Osteoblast (primary cell): Measurements from ENCODE around the gene DNAJC2. TPM values are rescaled to one million over a fixed set of nuclear protein-coding genes. Genes with fewer than 3 reads are reported as not detected.
"Not testable (repeated sequence)": the region's sequence is repeated elsewhere in the genome, so short reads cannot be mapped to it uniquely, and the experiment has no call there.

Source experiments
- DNase-seq: peaks from one replicate; pipeline ENCODE4 v3.0.0; 2011; ENCODE audit warnings: low spot score, mixed read lengths; ENCODE audit not compliant: insufficient read length; ENCODE audit errors: missing footprints
- H2AFZ ChIP-seq: 2 replicates; pipeline ENCODE4 v1.6.0; 2011; ENCODE audit warnings: mild to moderate bottlenecking, low read length
- H3K27ac ChIP-seq: 2 replicates; pipeline ENCODE4 v1.5.1; 2011; ENCODE audit warnings: mild to moderate bottlenecking, low read depth, low read length, moderate library complexity
- H3K27me3 ChIP-seq: 2 replicates; pipeline ENCODE4 v1.6.0; 2012; ENCODE audit warnings: mild to moderate bottlenecking, control low read depth, inconsistent platforms, low read length, moderate library complexity; ENCODE audit not compliant: insufficient read depth
- H3K36me3 ChIP-seq: 2 replicates; pipeline ENCODE4 v1.5.1; 2011; ENCODE audit warnings: mild to moderate bottlenecking, low read length, control low read depth, moderate library complexity; ENCODE audit not compliant: insufficient read depth
- H3K4me1 ChIP-seq: 2 replicates; pipeline ENCODE4 v1.5.1; 2011; ENCODE audit warnings: mild to moderate bottlenecking, low read length, control low read depth, moderate library complexity; ENCODE audit not compliant: insufficient read depth
- H3K4me2 ChIP-seq: 2 replicates; pipeline ENCODE4 v1.6.0; 2011; ENCODE audit warnings: mild to moderate bottlenecking, low read length; ENCODE audit not compliant: insufficient read depth
- H3K4me3 ChIP-seq: fragments of 200-600 bp; sonication (generic); 3 replicates; pipeline ENCODE4 v1.5.1; 2012; ENCODE audit warnings: mild to moderate bottlenecking, low read length, inconsistent platforms; ENCODE audit not compliant: insufficient read depth
- H3K79me2 ChIP-seq: 2 replicates; pipeline ENCODE4 v1.6.0; 2012; ENCODE audit warnings: mild to moderate bottlenecking, low read length, control low read depth, inconsistent platforms; ENCODE audit not compliant: insufficient read depth
- H3K9me3 ChIP-seq: 2 replicates; pipeline ENCODE4 v1.5.1; 2011; ENCODE audit warnings: low read depth, low read length, control low read depth
- H4K20me1 ChIP-seq: 2 replicates; pipeline ENCODE4 v1.6.0; 2012; ENCODE audit warnings: mild to moderate bottlenecking, low read length, control low read depth; ENCODE audit not compliant: insufficient read depth
- total RNA-seq: library from RNA; depleted of rRNA; stranded (reverse); fragments of >200 nt; gene quantifications from 2 replicates; pipeline ENCODE4 v1.2.3, GENCODE V29; 2012
- TF ChIP-seq, protein P1 (sequence below): IDR thresholded peaks from 2 replicates; pipeline ENCODE4 v1.5.1; 2011; ENCODE audit warnings: mild to moderate bottlenecking, low read depth, low read length, moderate library complexity; ENCODE audit errors: extremely low read depth

Gene DNAJC2
- total RNA-seq, 1 donor: 15.9 TPM

DNA sequence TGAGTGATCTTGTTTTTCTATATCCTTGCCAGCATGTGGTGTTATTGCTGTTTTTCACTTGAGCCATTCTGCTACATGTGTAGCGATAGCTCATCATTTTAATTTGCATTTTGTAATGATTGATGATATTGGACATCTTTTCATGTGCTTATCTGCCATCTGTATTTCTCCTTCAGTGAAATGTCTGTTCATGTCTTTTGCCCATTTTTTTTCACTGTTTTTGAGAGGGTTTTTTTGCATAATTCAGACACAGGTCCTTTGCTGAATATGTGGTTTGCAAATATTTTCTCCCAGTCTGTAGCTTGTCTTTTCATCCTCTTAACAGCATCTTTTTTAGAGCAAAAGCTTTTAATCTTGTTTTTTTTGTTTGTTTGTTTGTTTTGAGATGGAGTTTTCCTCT is 51.0 kb downstream of the DNAJC2 start:
- H3K27me3 ChIP-seq: peaks cover 4% of the 10 kb centered on the region
- H3K4me2 ChIP-seq: no peak overlapping the region
- H3K79me2 ChIP-seq: peaks cover 13% of the 10 kb centered on the region
- H3K4me3 ChIP-seq: no peak overlapping the region
- DNase-seq: no peak
- H3K4me1 ChIP-seq: peaks cover 12% of the 10 kb centered on the region
- no peaks in the 10 kb centered on the region for H3K36me3 ChIP-seq
- TF ChIP-seq, protein P1, sequence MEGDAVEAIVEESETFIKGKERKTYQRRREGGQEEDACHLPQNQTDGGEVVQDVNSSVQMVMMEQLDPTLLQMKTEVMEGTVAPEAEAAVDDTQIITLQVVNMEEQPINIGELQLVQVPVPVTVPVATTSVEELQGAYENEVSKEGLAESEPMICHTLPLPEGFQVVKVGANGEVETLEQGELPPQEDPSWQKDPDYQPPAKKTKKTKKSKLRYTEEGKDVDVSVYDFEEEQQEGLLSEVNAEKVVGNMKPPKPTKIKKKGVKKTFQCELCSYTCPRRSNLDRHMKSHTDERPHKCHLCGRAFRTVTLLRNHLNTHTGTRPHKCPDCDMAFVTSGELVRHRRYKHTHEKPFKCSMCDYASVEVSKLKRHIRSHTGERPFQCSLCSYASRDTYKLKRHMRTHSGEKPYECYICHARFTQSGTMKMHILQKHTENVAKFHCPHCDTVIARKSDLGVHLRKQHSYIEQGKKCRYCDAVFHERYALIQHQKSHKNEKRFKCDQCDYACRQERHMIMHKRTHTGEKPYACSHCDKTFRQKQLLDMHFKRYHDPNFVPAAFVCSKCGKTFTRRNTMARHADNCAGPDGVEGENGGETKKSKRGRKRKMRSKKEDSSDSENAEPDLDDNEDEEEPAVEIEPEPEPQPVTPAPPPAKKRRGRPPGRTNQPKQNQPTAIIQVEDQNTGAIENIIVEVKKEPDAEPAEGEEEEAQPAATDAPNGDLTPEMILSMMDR: no peak
- no peak overlapping the region for H2AFZ ChIP-seq
- H4K20me1 ChIP-seq: peaks cover 6% of the 10 kb centered on the region
- H3K27ac ChIP-seq: no peak overlapping the region
- H3K9me3 ChIP-seq: no peaks in the 10 kb centered on the region

DNA sequence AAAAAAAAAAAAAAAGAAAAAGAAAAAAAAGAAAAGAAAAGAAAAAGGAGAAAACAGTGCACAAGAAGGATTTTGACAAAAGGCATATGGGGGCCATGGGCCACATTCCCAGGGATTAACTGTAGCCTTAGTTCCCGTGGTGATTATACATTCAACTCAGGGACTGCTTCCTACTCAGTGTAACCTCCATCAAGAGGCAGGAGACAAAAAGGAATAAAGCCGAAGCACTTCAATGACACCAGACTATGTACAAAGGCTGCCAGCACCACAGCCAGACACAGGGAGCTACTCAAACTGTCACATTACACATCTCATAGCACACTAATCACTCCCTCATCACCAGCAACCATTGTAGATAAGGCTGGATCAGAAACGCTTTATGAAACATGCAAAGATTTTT is 52.4 kb downstream of the DNAJC2 start:
- TF ChIP-seq, protein P1: no peak
- no peaks in the 10 kb centered on the region for H3K9me3 ChIP-seq
- H3K4me2 ChIP-seq: no peak overlapping the region

DNA sequence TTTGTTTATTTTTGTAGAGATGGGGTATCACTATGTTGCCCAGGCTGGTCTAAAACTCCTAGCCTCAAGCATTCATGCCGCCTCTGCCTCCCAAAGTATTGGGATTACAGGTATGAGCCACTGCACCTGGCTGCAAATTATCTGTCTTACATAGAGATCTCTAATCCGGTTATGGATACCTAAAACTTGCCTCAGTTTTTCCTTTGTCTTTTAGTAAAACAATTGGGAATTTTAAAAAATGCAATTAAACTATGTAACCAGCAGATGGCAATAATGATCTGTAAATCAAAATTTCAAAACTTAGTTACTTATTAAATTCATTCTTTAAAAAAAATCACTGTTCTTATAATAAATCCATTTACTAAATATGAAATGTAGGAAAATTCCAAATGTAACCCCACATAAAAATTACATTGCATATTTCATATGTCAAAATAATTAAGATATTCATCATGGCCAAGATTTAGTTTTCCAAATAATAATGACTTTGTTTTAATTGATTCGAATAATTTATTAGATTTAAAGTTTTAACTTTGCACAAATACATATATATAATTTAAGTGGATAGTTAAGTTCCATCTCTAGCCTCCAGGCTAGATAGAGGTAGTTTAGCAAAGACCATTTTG is 61.7 kb downstream of the DNAJC2 start:
- H3K36me3 ChIP-seq, H3K9me3 ChIP-seq, H3K4me3 ChIP-seq, H3K27ac ChIP-seq, H3K4me2 ChIP-seq, H3K4me1 ChIP-seq, H2AFZ ChIP-seq, H3K79me2 ChIP-seq, DNase-seq, H3K27me3 ChIP-seq, H4K20me1 ChIP-seq: not testable (repeated sequence)

More for the DNA sequence above, 52.4 kb downstream of the DNAJC2 start:
- H3K36me3 ChIP-seq: no peaks in the 10 kb centered on the region
- H3K4me3 ChIP-seq: no peak overlapping the region
- H2AFZ ChIP-seq: no peak overlapping the region
- H3K4me1 ChIP-seq: peaks cover 4% of the 10 kb centered on the region
- H3K27ac ChIP-seq: no peak overlapping the region
- H3K27me3 ChIP-seq: peaks cover 4% of the 10 kb centered on the region
- H3K79me2 ChIP-seq: no peaks in the 10 kb centered on the region
- H4K20me1 ChIP-seq: no peaks in the 10 kb centered on the region
- DNase-seq: no peak

DNA sequence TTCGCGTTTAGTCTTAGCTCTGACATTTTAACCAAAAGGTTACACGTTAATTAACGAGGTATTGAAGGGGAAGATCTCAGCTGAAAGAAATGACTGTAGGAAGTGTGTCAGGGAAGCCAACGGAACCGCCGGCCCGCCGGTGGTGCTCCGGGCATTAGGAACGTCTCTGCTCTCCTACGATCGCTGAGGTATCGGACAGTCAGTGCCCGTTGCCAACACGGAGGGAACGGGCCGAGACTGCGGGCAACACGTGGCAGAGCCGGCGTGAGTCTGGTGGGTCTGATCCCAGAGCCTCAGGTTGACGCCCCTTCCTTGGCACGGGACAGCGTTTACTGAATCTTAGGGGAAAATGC is 63.8 kb downstream of the DNAJC2 start:
- not testable (repeated sequence) for H4K20me1 ChIP-seq, H3K9me3 ChIP-seq, H3K27ac ChIP-seq, H3K79me2 ChIP-seq, H3K36me3 ChIP-seq, H3K4me1 ChIP-seq, H3K27me3 ChIP-seq, DNase-seq
- Histone ChIP-seq H2AFZ (peak overlapping the region; percentile 61), H3K4me2 (peak overlapping the region; percentile 83), H3K4me3 (peak overlapping the region; percentile 70)

DNA sequence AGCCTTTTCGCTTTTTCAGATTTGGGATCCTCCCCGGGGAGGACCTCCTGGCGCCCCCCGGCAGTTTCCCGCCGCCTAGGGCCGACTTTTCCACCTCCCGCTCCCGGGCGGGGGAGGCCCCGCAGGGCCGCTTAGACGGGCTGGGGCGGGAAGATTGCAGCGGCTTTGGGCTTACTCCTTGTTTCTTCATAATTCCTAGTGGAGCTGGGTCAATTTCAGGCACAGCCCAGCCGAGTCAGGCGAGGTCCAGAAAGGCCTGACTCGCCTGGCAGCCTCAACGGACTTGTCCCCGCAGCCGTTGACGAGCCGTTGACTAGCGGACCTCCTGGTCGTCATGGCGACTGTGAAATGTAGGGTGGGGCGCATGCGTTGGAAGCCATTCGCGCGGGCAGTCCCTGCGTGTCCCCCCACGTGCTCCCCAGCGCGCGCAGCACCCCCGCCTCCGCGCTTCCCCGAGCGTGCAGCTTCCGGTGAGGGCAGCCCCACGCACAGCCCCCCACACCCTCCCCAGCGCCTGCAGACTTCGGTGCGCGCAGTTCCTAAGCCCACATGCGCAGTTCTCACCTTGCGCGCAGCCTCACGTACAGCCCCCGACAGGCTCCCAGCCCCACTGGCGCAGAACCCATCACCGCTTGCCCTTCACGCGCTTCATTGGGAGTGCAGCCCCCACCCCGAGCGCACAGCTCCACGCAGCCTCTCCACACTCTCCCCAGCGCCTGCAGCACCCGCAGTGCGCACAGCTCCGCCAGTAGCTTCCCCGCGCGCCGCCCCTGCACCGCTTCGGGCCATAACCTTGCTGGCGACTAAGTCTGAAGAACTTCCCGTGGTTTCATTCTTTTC is 64.4 kb downstream of the DNAJC2 start:
- not testable (repeated sequence) for H3K27ac ChIP-seq, H3K79me2 ChIP-seq, H3K27me3 ChIP-seq, H3K4me1 ChIP-seq, H4K20me1 ChIP-seq, H3K36me3 ChIP-seq, H3K9me3 ChIP-seq
- H3K4me2 ChIP-seq: peak overlapping the region; percentile 83
- H3K4me3 ChIP-seq: peak overlapping the region; percentile 70
- DNase-seq: peak; percentile 36
- H2AFZ ChIP-seq: peak overlapping the region; percentile 82

DNA sequence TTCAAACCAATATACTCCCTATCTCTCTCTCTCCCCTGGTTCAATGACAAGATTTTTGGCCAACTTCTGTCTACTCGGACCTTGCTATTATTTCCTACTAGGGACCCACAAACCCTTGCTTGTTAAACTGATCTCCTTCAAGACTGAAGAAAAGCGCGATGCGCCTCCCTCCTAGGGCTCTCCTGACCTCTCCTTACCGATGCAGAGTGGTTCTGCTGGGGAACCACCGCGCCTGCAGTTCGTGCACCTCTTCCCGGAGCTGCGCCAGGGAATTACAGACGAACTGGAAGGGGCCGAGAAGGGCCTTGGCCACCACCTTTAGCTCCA is 65.0 kb downstream of the DNAJC2 start:
- H2AFZ ChIP-seq: peak overlapping the region; percentile 82

DNA sequence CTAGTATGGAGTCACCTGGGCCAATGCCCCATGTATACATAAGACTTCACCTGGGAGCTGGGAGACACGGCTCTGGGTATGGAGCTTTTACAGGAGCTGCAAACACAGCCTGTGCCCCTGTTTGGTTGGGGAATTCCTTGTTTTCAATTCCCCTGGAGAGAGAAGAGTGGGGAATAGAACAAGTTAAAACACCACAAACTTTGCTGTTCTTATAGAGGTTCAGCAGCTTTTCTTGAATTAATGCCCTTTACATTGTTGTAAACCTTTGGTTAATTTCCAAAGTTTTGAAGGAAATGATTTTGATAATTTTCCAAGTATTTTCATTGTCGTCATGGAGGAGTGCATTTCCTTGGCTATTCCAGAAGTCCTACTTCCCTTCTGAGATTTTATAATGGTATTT is 66.4 kb downstream of the DNAJC2 start:
- H2AFZ ChIP-seq, H3K79me2 ChIP-seq, DNase-seq, H3K4me1 ChIP-seq, H3K4me3 ChIP-seq, H3K4me2 ChIP-seq, H4K20me1 ChIP-seq, H3K36me3 ChIP-seq, H3K27me3 ChIP-seq, H3K9me3 ChIP-seq, H3K27ac ChIP-seq: not testable (repeated sequence)

More for the DNA sequence above, 65.0 kb downstream of the DNAJC2 start:
- H3K4me1 ChIP-seq, H3K27ac ChIP-seq, H3K9me3 ChIP-seq, H3K36me3 ChIP-seq, H3K27me3 ChIP-seq, H3K79me2 ChIP-seq, H4K20me1 ChIP-seq: not testable (repeated sequence)
- Histone ChIP-seq H3K4me3 (peak overlapping the region; percentile 70), H3K4me2 (peak overlapping the region; percentile 83)
- peak; percentile 45 for DNase-seq
